NT2/D1 (cell line): Measurements from ENCODE around the gene MTHFD2L.

Experiments used
- SUZ12 ChIP-seq: IDR thresholded peaks from 2 replicates; pipeline ENCODE4 v1.6.1; 2011; ENCODE audit not compliant: insufficient read length, insufficient read depth; ENCODE audit errors: extremely low read depth
- YY1 ChIP-seq: IDR thresholded peaks from 2 replicates; pipeline ENCODE4 v1.6.1; 2011; ENCODE audit not compliant: insufficient read length, insufficient read depth
- ZNF274 ChIP-seq: IDR thresholded peaks from 2 replicates; pipeline ENCODE4 v1.6.1; 2011; ENCODE audit warnings: mild to moderate bottlenecking, low read depth, low read length

DNA sequence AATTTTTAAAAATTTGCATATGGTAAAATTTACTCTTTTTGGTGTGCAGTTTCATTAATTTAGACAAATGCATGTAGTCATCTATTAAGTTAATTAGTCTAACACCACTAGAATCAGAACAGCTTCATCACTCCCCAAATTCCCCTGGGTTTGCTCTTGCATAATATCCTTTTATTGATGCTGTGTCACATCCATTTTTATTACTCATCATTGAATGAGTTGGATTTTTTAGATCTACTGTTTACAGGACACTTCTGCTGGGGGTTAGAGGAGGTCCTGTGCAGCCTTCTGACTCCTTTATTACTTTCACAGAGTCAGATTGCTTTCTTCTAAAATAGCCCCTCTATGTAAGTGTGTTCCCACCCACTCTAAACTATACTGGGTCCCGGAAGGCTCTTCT is 65.9 kb downstream of the MTHFD2L start:
- no peak for TF ChIP-seq SUZ12
- TF ChIP-seq ZNF274 = no peak
- TF ChIP-seq YY1 = no peak
